ENCODE data around the gene PLD2. TPM values are rescaled to one million over a fixed set of nuclear protein-coding genes. Genes with fewer than 3 reads are reported as not detected.

PLD2 gene
- total RNA-seq, 4 donors from 2014 or later: 10.2 to 21.3 (median 15.7) TPM

DNA sequence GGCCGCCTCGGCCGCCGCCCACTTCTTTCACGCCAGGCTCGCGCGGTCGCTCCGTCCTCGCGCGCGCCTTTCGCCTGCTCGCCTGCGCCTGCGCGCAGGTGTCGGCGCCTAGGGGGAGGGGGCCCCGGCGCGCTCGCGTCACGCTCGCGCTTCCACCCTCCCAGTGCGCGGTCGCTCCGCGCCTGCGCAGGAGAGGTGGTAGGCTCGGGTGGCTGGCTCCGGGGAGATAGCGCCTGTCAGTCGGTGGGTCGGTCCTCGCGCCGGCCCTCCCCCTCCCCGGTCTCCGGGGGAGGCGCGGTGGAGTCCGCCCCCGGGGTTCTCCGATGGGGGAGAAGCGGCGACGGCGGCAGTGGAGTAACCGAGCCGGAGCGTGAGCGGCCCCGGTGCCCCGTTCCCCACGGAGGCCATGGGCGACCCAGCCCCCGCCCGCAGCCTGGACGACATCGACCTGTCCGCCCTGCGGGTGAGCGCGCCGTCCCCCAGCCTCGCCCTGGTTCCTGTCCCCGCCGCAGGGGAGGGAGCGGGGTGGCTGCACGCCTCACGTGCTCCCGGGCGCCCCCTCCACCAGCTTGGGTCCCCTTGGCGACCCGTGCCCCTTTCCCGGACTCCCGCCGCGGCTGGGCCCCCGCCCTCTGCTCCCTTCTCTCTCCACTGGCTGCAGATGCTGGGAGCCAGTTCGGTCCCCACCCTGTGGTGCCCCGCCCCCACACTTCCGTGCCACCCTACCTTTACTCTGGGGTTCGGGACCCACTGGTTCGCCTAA is 26.4 kb downstream of the PLD2 start, which contains the start of gene MINK1:
Gene MINK1 (plus strand): TSS at position 163 of the 763 bp plus-strand sequence. CDS start 244 bp downstream, at position 407.
- H3K36me3 ChIP-seq: no peaks in the 10 kb centered on the region
- H3K4me3 ChIP-seq: peak within 1 kb of the TSS; percentile 58 to 98
- peak; percentile 76 to 79 for TF ChIP-seq POLR2A (IDR thresholded peaks at IDR 0.05)
- TF ChIP-seq POLR2AphosphoS5 (IDR thresholded peaks at IDR 0.05): peak; percentile 70
- TF ChIP-seq EP300 (IDR thresholded peaks at IDR 0.05): no peak
- TF ChIP-seq, protein P1, sequence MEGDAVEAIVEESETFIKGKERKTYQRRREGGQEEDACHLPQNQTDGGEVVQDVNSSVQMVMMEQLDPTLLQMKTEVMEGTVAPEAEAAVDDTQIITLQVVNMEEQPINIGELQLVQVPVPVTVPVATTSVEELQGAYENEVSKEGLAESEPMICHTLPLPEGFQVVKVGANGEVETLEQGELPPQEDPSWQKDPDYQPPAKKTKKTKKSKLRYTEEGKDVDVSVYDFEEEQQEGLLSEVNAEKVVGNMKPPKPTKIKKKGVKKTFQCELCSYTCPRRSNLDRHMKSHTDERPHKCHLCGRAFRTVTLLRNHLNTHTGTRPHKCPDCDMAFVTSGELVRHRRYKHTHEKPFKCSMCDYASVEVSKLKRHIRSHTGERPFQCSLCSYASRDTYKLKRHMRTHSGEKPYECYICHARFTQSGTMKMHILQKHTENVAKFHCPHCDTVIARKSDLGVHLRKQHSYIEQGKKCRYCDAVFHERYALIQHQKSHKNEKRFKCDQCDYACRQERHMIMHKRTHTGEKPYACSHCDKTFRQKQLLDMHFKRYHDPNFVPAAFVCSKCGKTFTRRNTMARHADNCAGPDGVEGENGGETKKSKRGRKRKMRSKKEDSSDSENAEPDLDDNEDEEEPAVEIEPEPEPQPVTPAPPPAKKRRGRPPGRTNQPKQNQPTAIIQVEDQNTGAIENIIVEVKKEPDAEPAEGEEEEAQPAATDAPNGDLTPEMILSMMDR (IDR thresholded peaks at IDR 0.05): peak in 2 of 4 experiments; percentile 9 to 14
- peaks cover 0 to 47% (median 16%) of the 10 kb centered on the region in 3 donors for H3K4me1 ChIP-seq
- 0% methylated on average over 12 to 20 of the region's 91 CpGs for WGBS, 2 donors (ENCODE audit: low coverage in 1 of 2)
- H3K9me3 ChIP-seq: no peaks in the 10 kb centered on the region
- H3K27me3 ChIP-seq: no peaks in the 10 kb centered on the region
- H3K27ac ChIP-seq: peak within 1 kb of the TSS; percentile 40 to 97 (median 92)
- peak; percentile 99 for ATAC-seq

- no peaks in the 10 kb centered on the region for H3K36me3 ChIP-seq
- H3K4me1 ChIP-seq: peaks cover 0 to 53% (median 16%) of the 10 kb centered on the region in 3 donors
- H3K9me3 ChIP-seq: no peaks in the 10 kb centered on the region
- H3K27ac ChIP-seq: peak overlapping the region; percentile 40 to 97 (median 92)
- no peaks in the 10 kb centered on the region for H3K27me3 ChIP-seq
- H3K4me3 ChIP-seq: peak overlapping the region; percentile 58 to 98
- WGBS, 2 donors (ENCODE audit: low coverage in 1 of 2): 0 to 2% methylated on average over 5 to 13 of the region's 15 CpGs
- TF ChIP-seq EP300 (IDR thresholded peaks at IDR 0.05): no peak
- no peak for TF ChIP-seq POLR2A (IDR thresholded peaks at IDR 0.05)
- ATAC-seq: no peak
Measured at GRCh38 chr17:4833941-4834680, 27.2 kb downstream of the PLD2 start.

GRCh38 chr17:4834681-4835020 is 27.7 kb downstream of the PLD2 start:
- Histone ChIP-seq H3K4me1 (peaks cover 0 to 58% (median 16%) of the 10 kb centered on the region in 3 donors), H3K27me3 (no peaks in the 10 kb centered on the region), H3K36me3 (no peaks in the 10 kb centered on the region), H3K27ac (peak overlapping the region in 3 of 4 donors; percentile 91 to 97 (median 93)), H3K4me3 (no peak overlapping the region), H3K9me3 (no peaks in the 10 kb centered on the region)
- TF ChIP-seq, protein P1 (IDR thresholded peaks at IDR 0.05): no peak
- TF ChIP-seq POLR2AphosphoS5 (IDR thresholded peaks at IDR 0.05) (no peak), EP300 (IDR thresholded peaks at IDR 0.05) (no peak), POLR2A (IDR thresholded peaks at IDR 0.05) (no peak)
- WGBS, 2 donors (ENCODE audit: low coverage in 1 of 2): 60% methylated on average over 2 of the region's 4 CpGs; no CpG with 5 or more reads in 1 of the 2 donors
- no peak for ATAC-seq

DNA sequence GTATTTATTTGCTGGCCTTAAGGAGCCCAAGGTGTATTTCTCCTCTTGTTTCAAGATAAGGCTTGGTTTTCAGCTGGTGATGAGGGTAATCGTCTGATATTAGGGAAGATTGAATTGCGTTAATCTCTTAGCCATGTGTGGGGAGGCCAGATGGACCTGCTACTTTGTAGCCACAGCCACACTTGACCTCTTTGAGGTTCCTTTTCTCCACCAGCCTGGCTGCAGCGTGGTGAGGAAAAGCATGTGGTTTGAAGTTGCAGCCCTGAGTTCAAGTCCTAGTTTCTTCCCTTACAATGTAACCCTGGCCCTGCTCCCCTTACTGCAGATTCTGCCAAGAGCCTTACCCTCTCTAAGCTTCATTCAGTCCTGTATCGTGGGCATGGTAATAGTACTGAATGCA is 29.3 kb downstream of the PLD2 start:
- 75 to 91% methylated on average over 3 to 4 of the region's 4 CpGs for WGBS, 2 donors (ENCODE audit: low coverage in 1 of 2)
- ATAC-seq: no peak
- Histone ChIP-seq H3K27me3 (no peaks in the 10 kb centered on the region), H3K4me3 (no peak overlapping the region), H3K27ac (peak overlapping the region in 1 of 4 donors; percentile 0), H3K9me3 (no peaks in the 10 kb centered on the region), H3K36me3 (no peaks in the 10 kb centered on the region), H3K4me1 (peaks cover 0 to 73% (median 16%) of the 10 kb centered on the region in 3 donors)
- no peak for TF ChIP-seq POLR2AphosphoS5 (IDR thresholded peaks at IDR 0.05)
- no peak for TF ChIP-seq EP300 (IDR thresholded peaks at IDR 0.05)
- no peak for TF ChIP-seq POLR2A (IDR thresholded peaks at IDR 0.05)
- TF ChIP-seq, protein P1 (IDR thresholded peaks at IDR 0.05): no peak

- WGBS, 2 donors (ENCODE audit: low coverage in 1 of 2): 48 to 69% methylated on average over 8 to 11 of the region's 13 CpGs
- Histone ChIP-seq H3K27me3 (no peaks in the 10 kb centered on the region), H3K9me3 (no peaks in the 10 kb centered on the region), H3K36me3 (no peaks in the 10 kb centered on the region), H3K27ac (peak overlapping the region in 2 of 4 donors; percentile 22 to 33), H3K4me3 (no peak overlapping the region), H3K4me1 (peaks cover 0 to 76% (median 16%) of the 10 kb centered on the region in 3 donors)
- no peak for ATAC-seq
- no peak for TF ChIP-seq POLR2AphosphoS5 (IDR thresholded peaks at IDR 0.05)
- no peak for TF ChIP-seq POLR2A (IDR thresholded peaks at IDR 0.05)
- no peak for TF ChIP-seq EP300 (IDR thresholded peaks at IDR 0.05)
- TF ChIP-seq, protein P1 (IDR thresholded peaks at IDR 0.05): no peak
Measured at GRCh38 chr17:4837471-4838308, 30.7 kb downstream of the PLD2 start.

Data from gastroesophageal sphincter (tissue), 4 donors.